Transverse colon (tissue), 4 donors: ENCODE data around the gene ERCC8. TPM values are rescaled to one million over a fixed set of nuclear protein-coding genes. Genes with fewer than 3 reads are reported as not detected.

Experiments used
- DNase-seq: peaks from one replicate; pipeline ENCODE4 v3.0.0-alpha.2; 2019
- H3K27ac ChIP-seq, 4 donors: fragments of 200-600 bp; sonication (generic); 2 replicates each; pipeline ENCODE4 v1.5.1; 2016 to 2018; ENCODE audit warnings: inconsistent platforms in 4 of 4
- H3K27me3 ChIP-seq: fragments of 200-600 bp; sonication (generic); 2 replicates; pipeline ENCODE4 v1.5.1; 2017; ENCODE audit warnings: inconsistent platforms
- H3K36me3 ChIP-seq, 4 donors: fragments of 200-600 bp; sonication (generic); 2 replicates each; pipeline ENCODE4 v1.5.1; 2017 to 2019; ENCODE audit warnings: inconsistent platforms in 4 of 4
- H3K4me1 ChIP-seq, 4 donors: fragments of 200-600 bp; sonication (generic); 2 replicates each; pipeline ENCODE4 v1.5.1; 2017 to 2020; ENCODE audit warnings: inconsistent platforms in 4 of 4
- H3K4me3 ChIP-seq, 4 donors: fragments of 200-600 bp; sonication (generic); 1 replicate in 1 of 4; 2 replicates in 3 of 4; pipeline versions ENCODE4 v1.5.1 to v1.6.1; 2017 to 2019; ENCODE audit warnings: inconsistent platforms in 4 of 4
- H3K9me3 ChIP-seq, 2 donors: fragments of 200-600 bp; sonication (generic); 2 replicates each; pipeline ENCODE4 v1.5.1; 2017 to 2019; ENCODE audit warnings: inconsistent platforms in 2 of 2
- CTCF ChIP-seq, 5 experiments: fragments of 200-600 bp in 3 of 5; fragments of 450-650 bp in 2 of 5; sonication (generic) in 3 of 5; IDR thresholded peaks; 1 replicate in 2 of 5; 2 replicates in 3 of 5; pipeline ENCODE4 v1.5.1; 2016 to 2017; ENCODE audit warnings: antibody characterized with exemption in 5 of 5, inconsistent platforms in 3 of 5, mild to moderate bottlenecking in 2 of 5, moderate library complexity in 1 of 5
- EP300 ChIP-seq: sonication (generic); formaldehyde crosslinking; IDR thresholded peaks from one replicate; pipeline ENCODE4 v1.6.1; 2017; ENCODE audit warnings: antibody characterized with exemption, low read depth
- POLR2A ChIP-seq: fragments of 450-650 bp; IDR thresholded peaks from one replicate; pipeline ENCODE4 v1.6.1; 2016; ENCODE audit warnings: antibody characterized with exemption, mild to moderate bottlenecking, moderate library complexity
- POLR2AphosphoS5 ChIP-seq, 3 donors: sonication (generic); formaldehyde crosslinking; IDR thresholded peaks; one replicate each; pipeline ENCODE4 v1.6.1; 2016; ENCODE audit warnings: antibody characterized with exemption in 3 of 3
- WGBS, 2 donors: methylation state at CpG; one replicate each; pipeline ENCODE4 v1.1.5; 2018; ENCODE audit warnings: low coverage in 1 of 2; 5-methylcytosine and 5-hydroxymethylcytosine counted together
- in situ Hi-C, 4 donors: fragments of 200-750 bp; cut with MboI; loops; one replicate each; pipeline versions ENCODE4 v1.15.0 to v1.15.1; 2017; ENCODE audit warnings: low sequenced_read_pairs in 3 of 4, low pct_ligation_motif_present in 1 of 4, low pct_unique_long_range_greater_than_20kb in 1 of 4
- intact Hi-C: fragments of 100-400 bp; cut with DNase I; formaldehyde crosslinking; loops from one replicate; pipeline ENCODE4 v1.15.1; 2023; ENCODE audit warnings: low total_unique reads
- total RNA-seq, 4 donors: library from RNA; depleted of rRNA; stranded (reverse); fragments of >200 nt; gene quantifications; one replicate each; pipeline ENCODE4 v1.1.0, GENCODE V29; 2016

ERCC8 gene
- total RNA-seq, 4 donors from 2014 or later: 4.8 to 17.3 (median 11.3) TPM

DNA sequence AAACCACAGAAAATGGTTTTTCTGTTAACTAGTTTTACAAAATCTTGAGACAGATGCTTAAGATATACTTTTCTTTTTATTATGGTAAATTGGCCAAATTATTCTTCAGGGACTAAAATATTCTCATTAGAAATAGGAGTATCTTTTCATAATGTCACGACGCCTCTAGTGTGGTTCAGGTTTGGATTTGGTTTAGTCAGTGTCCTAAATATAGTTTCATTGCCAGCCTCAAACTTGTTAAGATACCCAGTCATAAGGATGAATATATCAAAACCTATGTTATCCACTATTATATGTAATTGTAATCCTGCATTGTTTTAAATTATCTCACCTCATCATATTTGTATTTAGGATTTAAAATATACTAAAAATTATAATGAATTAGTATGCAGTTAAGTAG is 13.8 kb upstream of the ERCC8 start:
- Histone ChIP-seq H3K36me3 (no peaks in the 10 kb centered on the region), H3K4me1 (no peaks in the 10 kb centered on the region), H3K27ac (no peak overlapping the region), H3K4me3 (no peak overlapping the region), H3K9me3 (peaks cover 6 to 8% of the 10 kb centered on the region in 2 donors), H3K27me3 (no peaks in the 10 kb centered on the region)
- no peak for DNase-seq
- in situ Hi-C loops: no loop called here
- TF ChIP-seq POLR2A (no peak), EP300 (no peak), POLR2AphosphoS5 (IDR thresholded peaks at IDR 0.05) (no peak), CTCF (IDR thresholded peaks at IDR 0.05) (no peak)
- intact Hi-C loops: no loop called here
- 90 to 93% methylated on average over 2 of the region's 2 CpGs for WGBS, 2 donors

DNA sequence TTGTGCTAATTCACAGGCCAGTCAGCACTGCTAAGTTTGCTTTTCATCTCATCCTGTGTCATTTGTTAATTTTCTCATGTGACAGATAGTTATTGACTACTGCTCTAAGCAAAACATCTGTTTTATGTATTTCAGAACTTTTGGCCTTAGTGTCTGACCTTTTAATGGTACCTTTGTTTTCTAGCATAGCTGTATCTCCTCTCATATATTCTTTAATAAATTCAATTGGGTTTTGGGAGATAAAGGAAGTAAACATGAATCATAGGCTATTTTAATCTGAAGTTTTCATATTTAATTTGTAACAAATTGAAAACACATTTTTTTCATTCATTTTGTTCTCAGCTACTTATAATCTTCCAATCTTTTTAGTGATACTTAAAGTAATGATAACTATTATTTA is 13.2 kb upstream of the ERCC8 start:
- in situ Hi-C loops: no loop called here

GRCh38 chr5:60955239-60955638 is 10.4 kb upstream of the ERCC8 start:
- Histone ChIP-seq H3K4me1 (no peaks in the 10 kb centered on the region), H3K27ac (no peak overlapping the region), H3K4me3 (no peak overlapping the region), H3K9me3 (peaks cover 6 to 8% of the 10 kb centered on the region in 2 donors), H3K27me3 (no peaks in the 10 kb centered on the region), H3K36me3 (no peaks in the 10 kb centered on the region)
- in situ Hi-C loops: no loop called here
- 94 to 95% methylated on average over 3 of the region's 3 CpGs for WGBS, 2 donors
- DNase-seq: no peak
- intact Hi-C loops: no loop called here
- TF ChIP-seq EP300: no peak
- TF ChIP-seq POLR2A: no peak
- TF ChIP-seq POLR2AphosphoS5 (IDR thresholded peaks at IDR 0.05): no peak
- no peak for TF ChIP-seq CTCF (IDR thresholded peaks at IDR 0.05)

More for the DNA sequence above, 13.2 kb upstream of the ERCC8 start:
- H3K36me3 ChIP-seq: no peaks in the 10 kb centered on the region
- no peaks in the 10 kb centered on the region for H3K4me1 ChIP-seq
- H3K27ac ChIP-seq: no peak overlapping the region
- DNase-seq: no peak
- no peak overlapping the region for H3K4me3 ChIP-seq
- peaks cover 6 to 8% of the 10 kb centered on the region in 2 donors for H3K9me3 ChIP-seq
- intact Hi-C loops: no loop called here
- TF ChIP-seq POLR2A (no peak), CTCF (IDR thresholded peaks at IDR 0.05) (no peak), EP300 (no peak), POLR2AphosphoS5 (IDR thresholded peaks at IDR 0.05) (no peak)
- H3K27me3 ChIP-seq: no peaks in the 10 kb centered on the region

DNA sequence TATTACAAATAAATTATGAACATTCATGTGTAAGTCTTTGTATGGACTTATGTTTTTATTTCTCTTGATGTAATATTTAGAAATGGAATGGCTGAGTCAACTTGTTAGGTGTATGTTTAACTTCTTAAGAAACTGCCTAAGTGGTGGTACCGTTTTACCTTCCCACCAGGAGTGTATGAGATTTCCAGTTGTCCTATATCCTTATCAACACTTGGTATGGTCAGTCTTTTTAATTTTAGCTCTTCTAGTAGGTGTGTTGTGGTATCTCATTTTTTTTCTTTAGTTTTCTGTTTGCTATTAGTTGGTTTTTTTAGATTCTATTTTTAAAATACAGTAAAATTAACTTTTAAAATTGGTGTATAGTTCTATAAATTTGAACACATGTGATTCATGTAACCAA is 3.9 kb upstream of the ERCC8 start:
- no peak for DNase-seq
- WGBS, 2 donors: 97% methylated on average over 1 of the region's 1 CpG; no CpG with 5 or more reads in 1 of the 2 donors
- Histone ChIP-seq H3K4me3 (no peak overlapping the region), H3K4me1 (peaks cover 0 to 18% (median 15%) of the 10 kb centered on the region in 4 donors), H3K36me3 (no peaks in the 10 kb centered on the region), H3K27ac (no peak overlapping the region), H3K27me3 (no peaks in the 10 kb centered on the region), H3K9me3 (no peaks in the 10 kb centered on the region)
- TF ChIP-seq CTCF (IDR thresholded peaks at IDR 0.05) (no peak), POLR2A (no peak), EP300 (no peak), POLR2AphosphoS5 (IDR thresholded peaks at IDR 0.05) (no peak)
- intact Hi-C loops: no loop called here
- in situ Hi-C loops: loop anchor here in 1 of 4 donors (25.0 kb wide), 1 partner anchor 389 kb away; the partner anchor contains the start of gene ZSWIM6
